Endothelial cell of umbilical vein (primary cell): ENCODE results near the gene FABP6. TPM values are rescaled to one million over a fixed set of nuclear protein-coding genes. Genes with fewer than 3 reads are reported as not detected.

Experiments
- BruUV-seq: library from RNA; stranded (reverse); fragments of 400-500 nt; replicated peaks from 2 replicates; lab custom pipeline; 2021; lab: Mats Ljungman, UMichigan
- CTCF ChIA-PET: fragments of 300-600, 350-600 bp; sonication (Branson Sonifier 250); formaldehyde crosslinking; loops from one replicate; lab custom pipeline; 2021; ENCODE audit warnings: antibody characterized with exemption, inconsistent platforms; lab: Charles Lee
- POLR2A ChIA-PET: fragments of 300-600, 350-600 bp; sonication (Branson Sonifier 250); formaldehyde crosslinking; loops from one replicate; lab custom pipeline; 2021; ENCODE audit warnings: antibody characterized with exemption, inconsistent platforms; lab: Charles Lee
- DNase-seq: peaks from one replicate; pipeline ENCODE4 v3.0.0-alpha.2; 2011; ENCODE audit warnings: low read depth, low spot score
- FAIRE-seq: peaks from 2 replicates; lab custom pipeline; 2011; peaks lifted over from hg19 to GRCh38; lab: Jason Lieb, UNC
- H2AFZ ChIP-seq: 2 replicates; pipeline ENCODE4 v1.6.0; 2012; ENCODE audit warnings: low read depth, low read length, control low read depth, inconsistent platforms
- H3K27ac ChIP-seq: 2 replicates; pipeline ENCODE4 v1.5.1; 2011; ENCODE audit warnings: low read depth, mild to moderate bottlenecking, control low read depth, low read length, moderate library complexity; ENCODE audit not compliant: insufficient read depth
- H3K27me3 ChIP-seq, 2 experiments: 2 replicates each; pipeline versions ENCODE4 v1.6.0 to v1.6.1; 2011; ENCODE audit warnings: low read length in 2 of 2, mixed read lengths in 1 of 2; ENCODE audit not compliant: control insufficient read depth in 2 of 2, insufficient read depth in 2 of 2
- H3K36me3 ChIP-seq, 2 experiments: 2 replicates in 1 of 2; 3 replicates in 1 of 2; pipeline ENCODE4 v1.5.1; 2011; ENCODE audit warnings: low read length in 2 of 2, mild to moderate bottlenecking in 1 of 2, moderate library complexity in 1 of 2; ENCODE audit not compliant: control insufficient read depth in 2 of 2, insufficient read depth in 2 of 2; ENCODE audit errors: extremely low read depth in 1 of 2
- H3K4me1 ChIP-seq: 3 replicates; pipeline ENCODE4 v1.5.1; 2011; ENCODE audit warnings: mild to moderate bottlenecking, low read length; ENCODE audit not compliant: control insufficient read depth, insufficient read depth; ENCODE audit errors: extremely low read depth
- H3K4me2 ChIP-seq: 2 replicates; pipeline ENCODE4 v1.6.1; 2011; ENCODE audit warnings: low read length, control low read depth, mixed read lengths; ENCODE audit not compliant: insufficient read depth
- H3K4me3 ChIP-seq, 3 experiments: fragments of 200-600 bp in 1 of 3; sonication (generic), shearing (Covaris generic) in 1 of 3; replicated peaks in 1 of 3; 2 replicates each; pipeline ENCODE4 v1.5.1; 2011 to 2016; ENCODE audit warnings: control low read depth in 3 of 3, low read length in 3 of 3, mild to moderate bottlenecking in 2 of 3, inconsistent platforms in 1 of 3, low read depth in 1 of 3, moderate library complexity in 1 of 3; ENCODE audit not compliant: insufficient read depth in 1 of 3
- H3K79me2 ChIP-seq: 2 replicates; pipeline ENCODE4 v1.6.0; 2012; ENCODE audit warnings: low read length, inconsistent platforms; ENCODE audit not compliant: control insufficient read depth, insufficient read depth
- H3K9ac ChIP-seq: replicated peaks from 2 replicates; pipeline ENCODE3; 2011; ENCODE audit warnings: low read length, control low read depth; ENCODE audit not compliant: insufficient read depth; ENCODE audit errors: extremely low read depth
- H3K9me1 ChIP-seq: replicated peaks from 3 replicates; pipeline ENCODE4 v1.6.0; 2011; ENCODE audit warnings: mild to moderate bottlenecking, low read length; ENCODE audit not compliant: control insufficient read depth, insufficient read depth; ENCODE audit errors: extremely low read depth
- H3K9me3 ChIP-seq: replicated peaks from 2 replicates; pipeline ENCODE4 v1.5.1; 2012; ENCODE audit warnings: low read length, inconsistent platforms; ENCODE audit not compliant: control insufficient read depth, insufficient read depth
- H4K20me1 ChIP-seq: replicated peaks from 2 replicates; pipeline ENCODE3; 2011; ENCODE audit warnings: mild to moderate bottlenecking, low read length; ENCODE audit not compliant: control insufficient read depth, insufficient read depth; ENCODE audit errors: extremely low read depth
- EZH2 ChIP-seq: IDR thresholded peaks from 2 replicates; pipeline ENCODE4 v1.6.1; 2012; ENCODE audit warnings: borderline replicate concordance, low read depth, mild to moderate bottlenecking, moderate library complexity, low read length, inconsistent platforms; ENCODE audit not compliant: severe bottlenecking
- GATA2 ChIP-seq: IDR thresholded peaks from 2 replicates; pipeline ENCODE4 v1.7.0; 2011; ENCODE audit warnings: low read depth, mild to moderate bottlenecking, moderate library complexity, mixed read lengths, low read length; ENCODE audit not compliant: insufficient read length, insufficient read depth
- JUN ChIP-seq: IDR thresholded peaks from 2 replicates; pipeline ENCODE4 v1.6.1; 2011; ENCODE audit warnings: borderline replicate concordance, low read depth; ENCODE audit not compliant: insufficient read length, insufficient read depth
- POLR2AphosphoS5 ChIP-seq: IDR thresholded peaks from 2 replicates; pipeline ENCODE4 v1.6.1; 2012; ENCODE audit warnings: low read depth, mild to moderate bottlenecking, control low read depth, low read length, moderate library complexity; ENCODE audit not compliant: insufficient read depth
- dilution Hi-C: fragments of 300-500 bp; cut with MboI; formaldehyde crosslinking; loops from one replicate; pipeline ENCODE4 v1.15.0; 2019; ENCODE audit warnings: low sequenced_read_pairs; ENCODE audit not compliant: extremely low pct_ligation_motif_present
- intact Hi-C: fragments of 100-400 bp; cut with micrococcal nuclease; formaldehyde crosslinking; loops from one replicate; pipeline ENCODE4 v1.10.0; 2022
- polyA plus RNA-seq, 4 experiments: library from polyadenylated mRNA; depleted of rRNA in 3 of 4; stranded (reverse) in 3 of 4; unstranded in 1 of 4; fragments of >200 nt; gene quantifications; 2 replicates each; pipeline versions ENCODE4 v1.2.1 to v1.2.3, GENCODE V29; 2011 to 2012; ENCODE audit warnings: missing spikeins in 1 of 4
- total RNA-seq: library from RNA; stranded (reverse); gene quantifications from 2 replicates; pipeline ENCODE4 v1.2.3, GENCODE V29; 2021
- TF ChIP-seq, protein P1 (sequence below): IDR thresholded peaks from 2 replicates; pipeline ENCODE4 v1.6.1; 2011; ENCODE audit not compliant: insufficient read depth, insufficient read length
- TF ChIP-seq, protein P2 (sequence below), 2 donors: IDR thresholded peaks; 1 replicate in 1 of 2; 2 replicates in 1 of 2; pipeline ENCODE4 v1.5.1; 2011; ENCODE audit warnings: low read length in 2 of 2, mild to moderate bottlenecking in 2 of 2, moderate library complexity in 2 of 2, control low read depth in 1 of 2, inconsistent platforms in 1 of 2, low read depth in 1 of 2; ENCODE audit not compliant: insufficient read depth in 1 of 2; ENCODE audit errors: extremely low read depth in 1 of 2

The FABP6 gene
- total and polyA plus RNA-seq, 2 donors (not counting 3 experiments of a cell fraction or from before 2014, with no cell fraction given): not detected

DNA sequence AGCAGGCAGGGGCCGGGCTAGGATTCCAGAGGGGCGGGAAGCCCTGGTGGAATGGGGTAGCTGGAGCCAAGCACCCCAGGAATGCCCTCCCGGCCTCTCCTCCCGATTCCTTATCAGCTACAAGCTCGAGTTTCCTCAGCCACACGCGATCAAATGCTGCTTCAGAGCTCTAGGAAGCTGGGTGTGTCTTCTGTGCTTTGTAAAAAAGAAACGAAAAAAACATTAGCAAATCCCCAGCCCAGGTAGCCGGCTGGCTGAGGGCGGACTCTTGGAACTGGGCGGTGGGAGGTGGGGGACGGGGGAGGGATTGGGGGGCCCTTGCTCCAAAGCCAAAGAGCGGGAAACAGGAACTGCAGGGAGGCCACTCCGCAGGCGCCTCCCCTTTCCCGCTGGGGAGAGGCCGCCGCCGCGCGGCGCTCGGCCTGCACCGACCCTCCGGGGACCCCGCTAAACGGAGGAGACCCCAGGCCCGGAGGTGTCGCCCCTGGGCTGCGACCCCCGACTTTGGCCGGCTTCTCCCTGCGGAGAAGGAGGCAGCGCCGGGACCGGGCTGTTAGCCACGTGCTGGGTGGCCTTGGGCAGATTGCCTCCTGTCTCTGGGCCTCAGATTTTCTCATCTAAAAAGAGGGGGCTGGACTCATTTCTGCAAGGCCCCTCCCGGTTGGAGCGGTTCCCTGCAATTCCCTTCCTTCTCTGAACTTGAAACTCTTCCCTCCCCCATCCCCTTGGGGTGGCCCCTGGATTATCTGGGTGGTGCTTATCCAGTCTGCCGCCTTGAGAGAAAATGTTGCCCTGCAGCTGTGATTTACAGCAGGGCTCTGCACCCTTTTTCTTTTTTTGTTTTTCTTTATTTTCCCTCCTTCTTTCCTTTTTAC is 40.9 kb upstream of the FABP6 start:
- ChIA-PET POLR2A (interaction anchor here (0.6 kb wide), 3 partner anchors 23 to 231 kb away, joined by 3 to 8 read pairs (median 7); partner anchors contain the start of gene SLU7), CTCF (interaction anchor here (0.6 to 2.6 kb wide), 9 partner anchors 10 to 202 kb away, joined by 3 to 10 read pairs (median 7); no protein-coding TSS in a partner anchor)
- H2AFZ ChIP-seq: peak overlapping the region; percentile 96
- no peaks in the 10 kb centered on the region for H3K36me3 ChIP-seq
- no peaks in the 10 kb centered on the region for H4K20me1 ChIP-seq
- peaks cover 8% of the 10 kb centered on the region for H3K4me1 ChIP-seq
- dilution Hi-C loops: no loop called here
- peak; percentile 32 for DNase-seq
- no peaks in the 10 kb centered on the region for H3K9me3 ChIP-seq
- FAIRE-seq: peak; percentile 74
- peak overlapping the region; percentile 56 for H3K4me2 ChIP-seq
- H3K79me2 ChIP-seq: no peaks in the 10 kb centered on the region
- BruUV-seq: no TSS peak
- H3K27ac ChIP-seq: peak overlapping the region; percentile 44
- H3K4me3 ChIP-seq: peak overlapping the region; percentile 5 to 47 (median 33)
- TF ChIP-seq EZH2: no peak
- TF ChIP-seq JUN: no peak
- TF ChIP-seq, protein P1, sequence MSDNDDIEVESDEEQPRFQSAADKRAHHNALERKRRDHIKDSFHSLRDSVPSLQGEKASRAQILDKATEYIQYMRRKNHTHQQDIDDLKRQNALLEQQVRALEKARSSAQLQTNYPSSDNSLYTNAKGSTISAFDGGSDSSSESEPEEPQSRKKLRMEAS: no peak
- TF ChIP-seq, protein P2, sequence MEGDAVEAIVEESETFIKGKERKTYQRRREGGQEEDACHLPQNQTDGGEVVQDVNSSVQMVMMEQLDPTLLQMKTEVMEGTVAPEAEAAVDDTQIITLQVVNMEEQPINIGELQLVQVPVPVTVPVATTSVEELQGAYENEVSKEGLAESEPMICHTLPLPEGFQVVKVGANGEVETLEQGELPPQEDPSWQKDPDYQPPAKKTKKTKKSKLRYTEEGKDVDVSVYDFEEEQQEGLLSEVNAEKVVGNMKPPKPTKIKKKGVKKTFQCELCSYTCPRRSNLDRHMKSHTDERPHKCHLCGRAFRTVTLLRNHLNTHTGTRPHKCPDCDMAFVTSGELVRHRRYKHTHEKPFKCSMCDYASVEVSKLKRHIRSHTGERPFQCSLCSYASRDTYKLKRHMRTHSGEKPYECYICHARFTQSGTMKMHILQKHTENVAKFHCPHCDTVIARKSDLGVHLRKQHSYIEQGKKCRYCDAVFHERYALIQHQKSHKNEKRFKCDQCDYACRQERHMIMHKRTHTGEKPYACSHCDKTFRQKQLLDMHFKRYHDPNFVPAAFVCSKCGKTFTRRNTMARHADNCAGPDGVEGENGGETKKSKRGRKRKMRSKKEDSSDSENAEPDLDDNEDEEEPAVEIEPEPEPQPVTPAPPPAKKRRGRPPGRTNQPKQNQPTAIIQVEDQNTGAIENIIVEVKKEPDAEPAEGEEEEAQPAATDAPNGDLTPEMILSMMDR (IDR thresholded peaks at IDR 0.05; ENCODE audit: extremely low read depth in 1 of 2, insufficient read depth in 1 of 2, low read depth in 1 of 2, low read length in 2 of 2): peak in 1 of 2 donors; percentile 3
- TF ChIP-seq GATA2: peak; percentile 28
- peak; percentile 32 for TF ChIP-seq POLR2AphosphoS5
- intact Hi-C loops: loop anchor here (1.0 kb wide), 2 partner anchors 23 to 69 kb away; partner anchors contain the start of gene PWWP2A
- H3K27me3 ChIP-seq: no peaks in the 10 kb centered on the region
- H3K9me1 ChIP-seq: no peaks in the 10 kb centered on the region
- peak overlapping the region; percentile 75 for H3K9ac ChIP-seq
